ENCODE results near the gene PMEPA1.

- no peak for TF ChIP-seq CTCF (tag by site-specific recombination; IDR thresholded peaks at IDR 0.05)
- no peak for TF ChIP-seq ZNF114 (tag by site-specific recombination; IDR thresholded peaks at IDR 0.05)
- TF ChIP-seq HOXA7 (CRISPR knock-in tag; IDR thresholded peaks at IDR 0.05; ENCODE audit: borderline replicate concordance), result no peak
- TF ChIP-seq REPIN1 (tag by site-specific recombination; IDR thresholded peaks at IDR 0.05; ENCODE audit: low read depth), result no peak
- TF ChIP-seq ZNF654 (tag by site-specific recombination; IDR thresholded peaks at IDR 0.05; ENCODE audit: low read depth), result no peak
- no peak for TF ChIP-seq TCF7L2 (IDR thresholded peaks at IDR 0.05; ENCODE audit: borderline replicate concordance, low read depth, low read length)
- no peak for TF ChIP-seq ZFP3 (tag by site-specific recombination; IDR thresholded peaks at IDR 0.05; ENCODE audit: low read depth)
- TF ChIP-seq ZBTB7A (tag by site-specific recombination; IDR thresholded peaks at IDR 0.05; ENCODE audit: low read depth), result no peak
- TF ChIP-seq ZXDB (tag by site-specific recombination; IDR thresholded peaks at IDR 0.05), result no peak
- no peak for TF ChIP-seq ZNF274 (IDR thresholded peaks at IDR 0.05; ENCODE audit: low read length)
- TF ChIP-seq ZNF274 (tag by site-specific recombination; IDR thresholded peaks at IDR 0.05; ENCODE audit: borderline replicate concordance), result no peak
Measured at GRCh38 chr20:57612436-57612835, 97.4 kb downstream of the PMEPA1 start.
